Neural cell (in vitro differentiated cells): ENCODE data around the gene LIG1. TPM values are rescaled to one million over a fixed set of nuclear protein-coding genes. Genes with fewer than 3 reads are reported as not detected.

Experiments
- H2AFZ ChIP-seq: fragments of 200-600, 300-800 bp; sonication (generic), shearing (Covaris generic); 2 replicates; pipeline ENCODE4 v1.6.0; 2014; ENCODE audit warnings: low read depth, mild to moderate bottlenecking, antibody characterized with exemption, low read length, moderate library complexity
- H3F3A ChIP-seq: fragments of 200-600 bp; shearing (Covaris generic); 2 replicates; pipeline ENCODE4 v1.6.1; 2016; ENCODE audit warnings: mild to moderate bottlenecking, moderate library complexity, mixed read lengths, antibody characterized with exemption, low read length; ENCODE audit not compliant: insufficient read depth, poor library complexity, severe bottlenecking
- H3K27ac ChIP-seq: fragments of 200-600, 300-800 bp; sonication (generic), shearing (Covaris generic); 2 replicates; pipeline ENCODE4 v1.5.1; 2014; ENCODE audit warnings: mild to moderate bottlenecking, low read length, moderate library complexity
- H3K27me3 ChIP-seq: fragments of 300-800, 200-600 bp; sonication (generic), shearing (Covaris generic); 2 replicates; pipeline ENCODE4 v1.6.0; 2014; ENCODE audit warnings: mild to moderate bottlenecking, low read depth, low read length, moderate library complexity; ENCODE audit not compliant: insufficient read depth
- H3K36me3 ChIP-seq: fragments of 300-800, 200-600 bp; sonication (generic), shearing (Covaris generic); 2 replicates; pipeline ENCODE4 v1.5.1; 2014; ENCODE audit warnings: mild to moderate bottlenecking, antibody characterized with exemption, low read length, moderate library complexity; ENCODE audit not compliant: insufficient read depth
- H3K4me2 ChIP-seq: fragments of 300-800, 200-600 bp; sonication (generic), shearing (Covaris generic); 2 replicates; pipeline ENCODE4 v1.6.0; 2014; ENCODE audit warnings: mild to moderate bottlenecking, low read length
- H3K4me3 ChIP-seq: fragments of 300-800, 200-600 bp; sonication (generic), shearing (Covaris generic); 2 replicates; pipeline ENCODE4 v1.5.1; 2014; ENCODE audit warnings: mild to moderate bottlenecking, low read length, moderate library complexity
- H3K79me2 ChIP-seq: fragments of 200-600 bp; shearing (Covaris generic); replicated peaks from 2 replicates; pipeline ENCODE4 v1.6.0; 2014; ENCODE audit warnings: mild to moderate bottlenecking, low read length, moderate library complexity; ENCODE audit not compliant: insufficient read depth
- H3K9ac ChIP-seq: fragments of 300-800, 200-600 bp; sonication (generic), shearing (Covaris generic); 2 replicates; pipeline ENCODE4 v1.6.1; 2016; ENCODE audit warnings: mild to moderate bottlenecking, low read length, mixed read lengths
- H3K9me2 ChIP-seq: fragments of 200-600 bp; shearing (Covaris generic); 2 replicates; pipeline ENCODE4 v1.6.1; 2016; ENCODE audit warnings: mild to moderate bottlenecking, low read length, mixed read lengths; ENCODE audit not compliant: insufficient read depth
- H3K9me3 ChIP-seq: fragments of 200-600, 300-800 bp; sonication (generic), shearing (Covaris generic); 2 replicates; pipeline ENCODE4 v1.6.1; 2016; ENCODE audit warnings: mild to moderate bottlenecking, mixed run types, low read length, moderate library complexity, mixed read lengths
- H4K20me1 ChIP-seq: fragments of 200-600 bp; shearing (Covaris generic); 2 replicates; pipeline ENCODE4 v1.6.1; 2016; ENCODE audit warnings: mild to moderate bottlenecking, mixed run types; ENCODE audit not compliant: insufficient read depth
- EP300 ChIP-seq: fragments of 450-650 bp; conservative IDR thresholded peaks from 2 replicates; pipeline ENCODE4 v1.6.1; 2014; ENCODE audit warnings: antibody characterized with exemption, mild to moderate bottlenecking, moderate library complexity; ENCODE audit not compliant: poor library complexity, severe bottlenecking
- EZH2 ChIP-seq: fragments of 200-600, 300-800 bp; shearing (Covaris generic), sonication (generic); IDR thresholded peaks from 2 replicates; pipeline ENCODE4 v1.6.1; 2014; ENCODE audit warnings: antibody characterized with exemption, low read length, borderline replicate concordance, mild to moderate bottlenecking; ENCODE audit not compliant: insufficient read depth, poor library complexity, severe bottlenecking
- MXI1 ChIP-seq: fragments of 450-650 bp; conservative IDR thresholded peaks from 2 replicates; pipeline ENCODE4 v1.6.1; 2014; ENCODE audit warnings: antibody characterized with exemption, mild to moderate bottlenecking; ENCODE audit not compliant: poor library complexity, severe bottlenecking
- POLR2AphosphoS5 ChIP-seq: IDR thresholded peaks from 2 replicates; pipeline ENCODE4 v1.6.1; 2012
- RAD21 ChIP-seq: fragments of 450-650 bp; conservative IDR thresholded peaks from 2 replicates; pipeline ENCODE4 v1.6.1; 2014; ENCODE audit warnings: antibody characterized with exemption, mild to moderate bottlenecking, moderate library complexity
- SMC3 ChIP-seq: fragments of 450-650 bp; conservative IDR thresholded peaks from 2 replicates; pipeline ENCODE4 v1.6.1; 2014; ENCODE audit warnings: antibody characterized with exemption, mild to moderate bottlenecking, moderate library complexity; ENCODE audit not compliant: poor library complexity
- TAF1 ChIP-seq: IDR thresholded peaks from 2 replicates; pipeline ENCODE4 v1.6.1; 2012; ENCODE audit warnings: low read depth
- polyA plus RNA-seq: library from polyadenylated mRNA; depleted of rRNA; stranded (reverse); fragments of >200 nt; gene quantifications from 2 replicates; pipeline ENCODE4 v1.2.3, GENCODE V29; 2014
- TF ChIP-seq, protein P1 (sequence below): fragments of 450-650 bp; IDR thresholded peaks from 2 replicates; pipeline ENCODE4 v1.5.1; 2014; ENCODE audit warnings: antibody characterized with exemption, mild to moderate bottlenecking, moderate library complexity; ENCODE audit not compliant: poor library complexity, severe bottlenecking
- TF ChIP-seq, protein P2 (sequence below): IDR thresholded peaks from 2 replicates; pipeline ENCODE4 v1.6.1; 2012; ENCODE audit warnings: borderline replicate concordance

Gene LIG1
- polyA plus RNA-seq, 1 donor from 2014 or later, result 33.9 TPM

DNA sequence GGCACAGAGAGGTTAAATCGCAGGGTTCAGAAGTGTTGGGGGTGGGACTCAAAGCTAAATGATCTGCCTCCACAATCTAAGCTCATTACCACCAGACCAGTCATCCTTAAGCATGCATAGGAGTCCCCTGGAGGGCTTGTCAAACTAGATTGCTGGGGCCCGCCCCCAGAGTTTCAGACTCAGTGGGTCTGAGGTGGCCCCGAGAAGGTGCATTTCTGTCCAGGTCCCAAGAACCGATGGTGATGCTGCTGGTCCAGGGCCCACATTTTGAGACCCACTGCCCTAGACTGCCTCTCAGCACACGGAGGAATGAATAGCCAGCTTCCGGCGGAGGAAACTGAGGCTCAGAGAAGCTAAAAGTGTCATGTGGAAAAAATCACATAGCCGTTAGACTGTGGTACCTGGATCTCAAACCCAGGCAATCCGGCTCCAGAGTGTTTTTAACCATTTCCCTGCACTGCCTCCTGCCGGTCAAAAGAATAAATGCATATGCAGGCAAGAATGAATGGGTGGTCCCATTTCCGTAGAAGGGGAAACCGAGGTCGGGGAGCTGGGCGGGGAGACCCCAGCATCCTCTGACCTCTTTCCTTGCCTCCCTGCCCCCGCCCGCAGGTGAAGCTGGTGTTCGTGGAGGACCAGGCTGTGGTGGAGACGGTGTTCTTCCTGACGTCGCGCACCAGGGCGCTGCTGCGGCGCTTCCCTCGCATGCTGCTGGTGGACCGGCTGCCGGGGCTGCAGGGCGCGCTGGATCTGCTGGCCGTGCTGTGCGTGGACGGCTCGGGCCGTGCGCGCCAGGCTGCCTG is 24.1 kb upstream of the LIG1 start:
- no peaks in the 10 kb centered on the region for H3K9me3 ChIP-seq
- no peak overlapping the region for H3K27ac ChIP-seq
- no peaks in the 10 kb centered on the region for H3K36me3 ChIP-seq
- no peaks in the 10 kb centered on the region for H3F3A ChIP-seq
- H2AFZ ChIP-seq, result no peak overlapping the region
- H3K79me2 ChIP-seq, result no peaks in the 10 kb centered on the region
- no peak overlapping the region for H3K4me3 ChIP-seq
- H3K9ac ChIP-seq, result no peak overlapping the region
- H3K27me3 ChIP-seq, result no peaks in the 10 kb centered on the region
- no peak overlapping the region for H3K4me2 ChIP-seq
- H3K9me2 ChIP-seq, result no peaks in the 10 kb centered on the region
- no peak for TF ChIP-seq EP300
- TF ChIP-seq MXI1, result no peak
- TF ChIP-seq EZH2, result no peak
- no peak for TF ChIP-seq TAF1
- TF ChIP-seq RAD21, result no peak
- TF ChIP-seq, protein P1, sequence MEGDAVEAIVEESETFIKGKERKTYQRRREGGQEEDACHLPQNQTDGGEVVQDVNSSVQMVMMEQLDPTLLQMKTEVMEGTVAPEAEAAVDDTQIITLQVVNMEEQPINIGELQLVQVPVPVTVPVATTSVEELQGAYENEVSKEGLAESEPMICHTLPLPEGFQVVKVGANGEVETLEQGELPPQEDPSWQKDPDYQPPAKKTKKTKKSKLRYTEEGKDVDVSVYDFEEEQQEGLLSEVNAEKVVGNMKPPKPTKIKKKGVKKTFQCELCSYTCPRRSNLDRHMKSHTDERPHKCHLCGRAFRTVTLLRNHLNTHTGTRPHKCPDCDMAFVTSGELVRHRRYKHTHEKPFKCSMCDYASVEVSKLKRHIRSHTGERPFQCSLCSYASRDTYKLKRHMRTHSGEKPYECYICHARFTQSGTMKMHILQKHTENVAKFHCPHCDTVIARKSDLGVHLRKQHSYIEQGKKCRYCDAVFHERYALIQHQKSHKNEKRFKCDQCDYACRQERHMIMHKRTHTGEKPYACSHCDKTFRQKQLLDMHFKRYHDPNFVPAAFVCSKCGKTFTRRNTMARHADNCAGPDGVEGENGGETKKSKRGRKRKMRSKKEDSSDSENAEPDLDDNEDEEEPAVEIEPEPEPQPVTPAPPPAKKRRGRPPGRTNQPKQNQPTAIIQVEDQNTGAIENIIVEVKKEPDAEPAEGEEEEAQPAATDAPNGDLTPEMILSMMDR, result peak; percentile 27
- no peaks in the 10 kb centered on the region for H4K20me1 ChIP-seq

DNA sequence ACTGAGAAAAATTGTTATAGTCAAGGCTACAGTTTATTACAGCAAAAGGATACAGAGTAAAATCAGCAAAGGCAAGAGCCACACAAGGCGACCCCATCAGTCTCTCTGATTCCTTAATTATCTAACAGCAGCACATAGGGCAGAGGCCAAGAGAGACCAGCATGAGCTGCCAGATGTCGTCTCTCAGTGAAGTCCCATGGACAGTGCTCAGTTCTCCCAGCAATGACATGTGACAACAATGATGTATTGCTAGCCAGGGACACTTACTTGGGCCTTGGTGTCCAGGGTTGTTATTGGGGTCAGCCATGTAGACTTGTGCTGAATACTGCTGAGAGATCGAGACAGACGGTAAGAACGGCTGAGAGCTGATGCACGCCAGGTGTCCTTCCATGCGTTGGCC is 22.6 kb upstream of the LIG1 start:
- TF ChIP-seq POLR2AphosphoS5 (no peak), TAF1 (no peak), RAD21 (no peak), EZH2 (no peak), SMC3 (no peak)
- TF ChIP-seq, protein P1, result no peak
- TF ChIP-seq, protein P2, sequence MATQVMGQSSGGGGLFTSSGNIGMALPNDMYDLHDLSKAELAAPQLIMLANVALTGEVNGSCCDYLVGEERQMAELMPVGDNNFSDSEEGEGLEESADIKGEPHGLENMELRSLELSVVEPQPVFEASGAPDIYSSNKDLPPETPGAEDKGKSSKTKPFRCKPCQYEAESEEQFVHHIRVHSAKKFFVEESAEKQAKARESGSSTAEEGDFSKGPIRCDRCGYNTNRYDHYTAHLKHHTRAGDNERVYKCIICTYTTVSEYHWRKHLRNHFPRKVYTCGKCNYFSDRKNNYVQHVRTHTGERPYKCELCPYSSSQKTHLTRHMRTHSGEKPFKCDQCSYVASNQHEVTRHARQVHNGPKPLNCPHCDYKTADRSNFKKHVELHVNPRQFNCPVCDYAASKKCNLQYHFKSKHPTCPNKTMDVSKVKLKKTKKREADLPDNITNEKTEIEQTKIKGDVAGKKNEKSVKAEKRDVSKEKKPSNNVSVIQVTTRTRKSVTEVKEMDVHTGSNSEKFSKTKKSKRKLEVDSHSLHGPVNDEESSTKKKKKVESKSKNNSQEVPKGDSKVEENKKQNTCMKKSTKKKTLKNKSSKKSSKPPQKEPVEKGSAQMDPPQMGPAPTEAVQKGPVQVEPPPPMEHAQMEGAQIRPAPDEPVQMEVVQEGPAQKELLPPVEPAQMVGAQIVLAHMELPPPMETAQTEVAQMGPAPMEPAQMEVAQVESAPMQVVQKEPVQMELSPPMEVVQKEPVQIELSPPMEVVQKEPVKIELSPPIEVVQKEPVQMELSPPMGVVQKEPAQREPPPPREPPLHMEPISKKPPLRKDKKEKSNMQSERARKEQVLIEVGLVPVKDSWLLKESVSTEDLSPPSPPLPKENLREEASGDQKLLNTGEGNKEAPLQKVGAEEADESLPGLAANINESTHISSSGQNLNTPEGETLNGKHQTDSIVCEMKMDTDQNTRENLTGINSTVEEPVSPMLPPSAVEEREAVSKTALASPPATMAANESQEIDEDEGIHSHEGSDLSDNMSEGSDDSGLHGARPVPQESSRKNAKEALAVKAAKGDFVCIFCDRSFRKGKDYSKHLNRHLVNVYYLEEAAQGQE, result no peak
- no peaks in the 10 kb centered on the region for H3K9me3 ChIP-seq
- H3K4me2 ChIP-seq, result no peak overlapping the region
- no peaks in the 10 kb centered on the region for H3F3A ChIP-seq
- no peaks in the 10 kb centered on the region for H3K27me3 ChIP-seq
- H4K20me1 ChIP-seq, result no peaks in the 10 kb centered on the region
- H3K9me2 ChIP-seq, result no peaks in the 10 kb centered on the region
- H3K36me3 ChIP-seq, result no peaks in the 10 kb centered on the region
- no peak overlapping the region for H3K27ac ChIP-seq
- H3K9ac ChIP-seq, result no peak overlapping the region
- H3K79me2 ChIP-seq, result no peaks in the 10 kb centered on the region
- H2AFZ ChIP-seq, result no peak overlapping the region
- H3K4me3 ChIP-seq, result no peak overlapping the region
